Measurements from ENCODE around the gene ARMC9.
"Not testable (repeated sequence)": the region's sequence is repeated elsewhere in the genome, so short reads cannot be mapped to it uniquely, and the experiment has no call there.

The ARMC9 gene

GRCh38 chr2:231360881-231361371 lies 162.5 kb downstream of the ARMC9 start:
- no peak for DNase-seq (ENCODE audit: low spot score)

DNA sequence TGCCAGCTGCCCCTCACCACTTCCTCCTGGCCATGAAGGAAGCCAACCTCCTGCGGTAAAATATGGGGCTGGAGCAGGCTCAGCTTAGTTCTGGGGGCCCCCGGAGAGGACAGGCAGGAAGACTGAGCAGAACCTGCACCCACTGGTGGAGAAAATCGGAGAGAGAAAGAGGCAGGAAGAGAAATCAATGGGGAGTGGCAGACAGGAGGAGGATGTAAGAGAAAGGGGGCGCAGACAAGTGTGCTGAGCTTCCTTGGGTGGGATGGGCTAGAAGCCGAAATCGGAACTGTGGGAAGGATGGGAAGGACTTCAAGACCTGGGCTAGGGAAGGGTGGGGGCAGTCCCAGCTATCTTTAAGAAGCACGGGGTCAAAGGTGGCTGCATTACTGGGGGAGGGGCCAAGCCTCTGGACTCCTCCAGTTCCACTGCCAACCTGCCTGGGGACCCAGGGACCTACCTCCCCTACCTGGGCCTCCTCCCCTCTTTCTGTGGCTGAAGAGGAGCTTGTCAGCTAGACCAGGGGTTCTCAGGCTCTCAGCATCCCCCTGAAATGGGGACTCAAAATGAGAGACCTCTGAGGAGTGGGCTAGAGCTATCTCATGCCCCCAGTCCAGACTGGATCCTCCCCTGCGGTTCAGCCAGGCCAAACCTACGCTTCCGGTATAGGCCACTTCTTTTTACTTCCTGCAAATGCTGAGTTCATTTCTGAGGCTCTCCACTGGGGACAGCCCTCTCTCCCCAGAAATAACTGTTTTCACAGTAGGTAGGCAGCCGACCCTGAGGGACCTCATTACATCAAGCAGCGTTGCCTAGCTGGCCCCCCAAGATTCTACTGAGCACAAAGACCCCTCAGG lies 163.5 kb downstream of the ARMC9 start:
- no peak for DNase-seq (ENCODE audit: low spot score)

- no peak for DNase-seq (ENCODE audit: low spot score)
Measured at GRCh38 chr2:231362555-231363184, 164.2 kb downstream of the ARMC9 start.

DNA sequence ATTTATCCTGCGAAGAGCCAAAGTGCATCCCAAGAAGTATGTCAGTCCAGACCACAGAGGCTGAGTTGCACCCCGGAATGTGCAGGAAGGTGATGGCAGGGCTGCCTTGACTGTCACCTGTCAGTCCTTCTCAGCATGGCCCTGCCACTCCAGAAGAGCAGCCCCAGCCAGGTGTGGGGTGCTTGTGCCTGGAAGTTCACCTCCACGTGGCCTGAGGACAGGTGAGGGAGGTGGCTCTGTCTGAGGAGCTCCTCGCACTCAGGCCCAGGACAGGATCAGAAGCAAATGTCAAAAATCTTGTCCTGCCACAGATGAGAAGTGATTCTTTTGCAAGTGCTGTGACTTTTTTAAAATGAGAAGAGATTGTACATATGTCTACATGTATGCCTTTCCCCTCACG lies 165.6 kb downstream of the ARMC9 start:
- DNase-seq (ENCODE audit: low spot score) = no peak

GRCh38 chr2:231364961-231365810 lies 166.8 kb downstream of the ARMC9 start:
- DNase-seq (ENCODE audit: low spot score) = peak; percentile 31

DNA sequence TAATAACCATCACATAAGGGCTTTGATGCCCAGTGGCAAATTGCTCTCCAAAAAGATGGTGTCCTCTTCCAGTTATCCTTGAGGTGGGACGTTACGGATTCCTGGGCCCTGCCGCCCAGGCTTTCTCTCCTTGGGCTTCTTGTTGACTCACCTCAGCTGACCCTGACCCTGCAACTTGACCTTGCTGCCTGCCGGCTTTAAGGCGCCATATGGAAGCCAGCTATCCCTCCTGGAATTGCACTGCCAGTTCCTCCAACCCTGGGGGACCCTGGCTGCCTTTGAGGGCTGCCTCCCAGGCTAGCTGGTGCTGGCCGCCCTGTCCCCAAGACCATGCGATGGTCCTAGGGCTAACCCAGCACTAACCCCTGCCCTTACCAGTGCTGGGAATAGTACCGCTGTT lies 168.7 kb downstream of the ARMC9 start:
- no peak for DNase-seq (ENCODE audit: low spot score)

DNA sequence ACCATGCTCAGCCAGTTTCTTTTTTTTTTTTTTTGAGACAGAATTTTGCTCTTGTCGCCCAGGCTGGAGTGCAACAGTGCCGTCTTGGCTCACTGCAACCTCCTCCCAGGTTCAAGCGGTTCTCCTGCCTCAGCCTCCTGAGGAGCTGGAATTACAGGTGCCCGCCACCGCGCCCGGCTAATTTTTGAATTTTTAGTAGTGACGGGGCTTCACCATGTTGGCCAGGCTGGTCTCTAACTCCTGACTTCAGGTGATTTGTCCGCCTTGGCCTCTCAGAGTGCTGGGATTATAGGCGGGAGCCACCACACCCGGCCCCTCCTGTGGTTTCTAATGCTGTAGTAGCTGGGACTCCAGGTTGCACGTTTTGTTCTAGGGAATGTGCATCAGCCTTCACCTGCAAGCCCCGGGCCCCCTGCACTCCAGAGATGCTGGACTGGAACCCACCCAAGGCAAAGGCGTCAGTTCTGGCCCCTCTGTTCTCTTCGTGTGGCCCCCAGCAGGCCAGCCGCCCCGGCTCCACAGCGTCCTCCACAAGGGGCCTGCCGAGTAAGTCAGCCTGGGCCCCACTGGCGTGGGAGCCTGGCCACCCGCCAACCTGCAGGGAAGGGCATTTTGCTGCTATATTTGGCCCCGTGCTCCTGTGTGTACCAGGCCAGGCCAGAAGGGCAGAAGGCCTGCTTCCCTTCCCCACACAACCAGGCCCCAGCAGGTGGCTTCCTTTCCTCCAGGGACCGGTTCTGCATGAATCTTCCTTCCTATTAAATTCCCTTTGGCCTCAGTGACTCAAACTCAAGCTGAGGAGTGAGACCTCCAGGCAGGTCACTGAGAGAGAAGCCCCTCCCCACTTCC lies 171.4 kb downstream of the ARMC9 start:
- no peak for DNase-seq (ENCODE audit: low spot score)

DNA sequence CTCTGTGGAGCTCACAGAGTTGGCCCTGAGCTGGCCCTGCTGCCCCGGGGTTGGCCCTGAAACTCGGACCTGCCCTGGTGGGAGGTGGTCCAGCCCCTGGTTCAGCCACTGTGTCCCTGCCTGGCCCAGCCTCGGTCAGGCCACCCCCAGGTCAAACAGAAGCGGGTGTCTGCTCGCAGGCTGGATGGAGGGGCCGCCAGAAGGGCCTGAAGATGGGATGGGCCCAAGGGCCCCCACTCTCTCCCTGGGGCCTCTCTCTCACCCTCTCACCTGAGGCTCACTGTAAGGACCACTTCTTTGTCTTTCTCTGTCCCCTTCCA lies 172.0 kb downstream of the ARMC9 start:
- DNase-seq (ENCODE audit: low spot score) = no peak

DNA sequence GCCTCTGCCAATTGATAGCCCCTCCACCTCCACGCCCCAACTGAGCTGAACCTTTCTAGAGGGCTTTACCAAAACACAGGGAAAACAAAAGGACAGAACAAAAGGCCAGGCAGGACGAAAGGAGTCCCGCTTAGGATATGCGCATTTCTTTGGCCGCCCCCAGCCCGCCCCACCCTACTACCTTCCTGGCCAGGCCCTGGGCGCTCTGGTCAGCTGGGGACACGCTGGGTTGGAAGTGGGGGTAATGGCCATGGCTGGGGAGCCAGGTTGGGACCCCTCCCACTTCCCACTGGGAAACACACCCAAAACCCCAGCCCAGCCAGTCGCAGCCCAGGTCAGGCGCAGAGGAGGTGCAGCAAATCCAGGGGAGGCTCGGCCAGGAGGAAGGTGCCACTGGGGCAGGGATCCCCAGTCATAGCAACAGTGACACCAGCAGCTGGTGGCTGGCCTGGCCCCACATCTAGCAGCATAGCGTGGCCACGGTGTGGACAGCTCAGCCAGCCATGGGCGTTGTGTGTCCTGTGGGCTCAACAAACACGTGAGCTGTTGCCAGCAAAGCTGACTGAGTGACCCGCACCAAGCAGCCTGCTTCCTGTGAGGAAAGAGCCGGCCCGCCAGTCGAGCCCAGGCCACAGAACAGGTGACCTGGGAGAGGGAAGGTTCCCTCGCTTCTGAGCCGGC lies 172.5 kb downstream of the ARMC9 start:
- no peak for DNase-seq (ENCODE audit: low spot score)

GRCh38 chr2:231371430-231372054 lies 173.1 kb downstream of the ARMC9 start:
- DNase-seq (ENCODE audit: low spot score) = no peak

- no peak for DNase-seq (ENCODE audit: low spot score)
Measured at GRCh38 chr2:231372326-231372725, 173.9 kb downstream of the ARMC9 start.

DNA sequence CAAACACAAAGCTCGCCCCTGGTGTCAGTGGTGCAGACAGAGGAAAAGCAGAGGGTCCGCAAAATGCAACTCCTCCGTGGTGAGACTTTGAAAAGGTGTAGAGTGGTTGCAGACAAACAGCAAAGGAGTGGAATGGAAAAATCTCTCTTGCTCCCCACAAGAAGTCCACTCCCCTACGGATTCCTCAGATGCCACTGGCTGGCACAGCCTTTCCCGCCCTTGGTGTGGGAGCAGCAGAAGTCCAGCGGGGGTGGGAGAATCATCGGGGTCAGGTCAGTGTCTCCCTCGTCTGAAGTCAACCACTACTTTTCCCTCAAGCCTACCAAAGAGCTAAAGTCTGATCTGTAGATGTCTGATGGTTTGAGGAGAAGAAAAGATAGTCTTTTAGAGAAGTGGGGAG lies 174.8 kb downstream of the ARMC9 start:
- DNase-seq (ENCODE audit: low spot score) = no peak

- no peak for DNase-seq (ENCODE audit: low spot score)
Measured at GRCh38 chr2:231373786-231374349, 175.4 kb downstream of the ARMC9 start.

GRCh38 chr2:231374771-231375170 lies 176.3 kb downstream of the ARMC9 start:
- no peak for DNase-seq (ENCODE audit: low spot score)

DNA sequence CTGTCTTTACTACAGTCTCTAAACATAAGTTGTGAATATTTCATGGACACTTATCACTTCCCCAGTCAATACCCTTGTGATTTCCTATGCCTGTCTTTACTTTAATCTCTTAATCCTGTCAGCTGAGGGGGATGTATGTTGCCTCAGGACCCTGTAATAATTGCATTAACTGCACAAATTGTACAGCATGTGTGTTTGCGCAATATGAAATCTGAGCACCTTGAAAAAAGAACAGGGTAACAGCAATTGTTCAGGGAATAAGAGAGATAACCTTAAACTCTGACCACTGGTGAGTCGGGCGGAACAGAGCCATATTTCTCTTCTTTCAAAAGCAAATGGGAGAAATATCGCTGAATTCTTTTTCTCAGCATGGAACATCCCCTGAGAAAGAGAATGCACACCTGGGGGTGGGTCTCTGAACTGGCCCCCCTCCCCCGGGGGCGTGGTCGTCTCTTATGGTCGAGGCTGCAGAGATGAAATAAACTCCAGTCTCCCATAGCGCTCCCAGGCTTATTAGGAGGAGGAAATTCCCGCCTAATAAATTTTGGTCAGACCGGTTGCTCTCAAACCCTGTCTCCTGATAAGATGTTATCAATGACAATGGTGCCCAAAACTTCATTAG lies 177.7 kb downstream of the ARMC9 start:
- DNase-seq (ENCODE audit: low spot score) = not testable (repeated sequence)

- no peak for DNase-seq (ENCODE audit: low spot score)
Measured at GRCh38 chr2:231376857-231377256, 178.4 kb downstream of the ARMC9 start.

GRCh38 chr2:231378026-231378722 lies 179.7 kb downstream of the ARMC9 start:
- DNase-seq (ENCODE audit: low spot score) = no peak

DNA sequence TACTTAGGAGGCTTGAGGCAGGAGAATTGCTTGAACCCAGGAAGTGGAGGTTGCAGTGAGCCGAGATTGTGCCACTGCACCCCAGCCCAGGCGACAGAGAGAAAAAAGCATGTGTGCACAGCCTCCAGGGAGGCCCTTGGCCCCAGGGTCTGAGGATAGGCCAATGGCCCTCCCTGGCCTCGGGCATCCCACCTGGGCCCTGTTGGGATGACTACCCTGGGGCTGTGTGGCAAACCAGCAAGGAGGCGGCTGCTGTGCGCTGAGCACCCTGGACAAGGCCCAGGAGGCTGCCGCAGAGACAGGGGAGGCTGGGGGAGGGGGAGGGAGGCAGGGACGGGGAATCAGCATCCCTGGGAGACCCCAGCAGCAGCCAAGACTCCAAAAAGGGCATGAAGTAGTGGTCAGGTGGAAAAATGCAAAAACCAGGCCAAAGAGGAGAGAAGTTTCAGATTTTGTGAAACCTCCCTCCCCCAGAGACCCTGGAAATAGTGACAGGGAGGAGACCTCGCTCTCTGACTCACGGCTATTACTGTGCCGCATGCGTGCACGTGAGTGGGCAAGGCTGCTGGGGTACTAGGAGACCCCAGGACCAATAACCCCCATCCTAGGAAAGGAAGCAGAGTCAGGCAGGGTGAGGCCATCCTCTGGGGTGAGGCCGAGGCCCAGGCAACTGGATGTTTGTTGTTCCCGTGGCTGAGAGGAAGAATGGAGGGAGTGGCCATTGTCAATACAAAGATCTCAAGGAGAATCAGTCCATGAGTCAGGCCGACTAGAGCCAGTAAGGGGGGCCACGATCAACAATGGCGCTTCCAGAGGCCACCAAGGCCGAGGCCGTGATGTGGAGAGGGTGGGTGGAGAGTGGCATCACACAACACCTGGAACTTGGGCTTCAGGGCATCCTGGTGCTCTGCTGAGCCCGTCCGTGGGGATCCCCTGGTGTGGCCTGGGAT lies 181.1 kb downstream of the ARMC9 start:
- DNase-seq (ENCODE audit: low spot score) = no peak
